LoVo (cell line): ENCODE measurements around the gene ENOX1.
"Not testable (repeated sequence)": the region's sequence is repeated elsewhere in the genome, so short reads cannot be mapped to it uniquely, and the experiment has no call there.

Experiments used
- DNase-seq: peaks from one replicate; pipeline ENCODE4 v3.0.0-alpha.2; 2016; ENCODE audit warnings: low spot score

Gene ENOX1

GRCh38 chr13:43786766-43787517, at the start of gene ENOX1:
TSS of gene ENOX1 (minus strand) at chr13:43786972.
- DNase-seq, result no peak

- DNase-seq, result no peak
Measured at GRCh38 chr13:43835701-43836100, 48.9 kb upstream of the ENOX1 start.

GRCh38 chr13:43831088-43831487, 44.3 kb upstream of the ENOX1 start:
- DNase-seq, result no peak

GRCh38 chr13:43830497-43830881, 43.7 kb upstream of the ENOX1 start:
- no peak for DNase-seq

- not testable (repeated sequence) for DNase-seq
Measured at GRCh38 chr13:43824656-43825055, 37.9 kb upstream of the ENOX1 start.

- no peak for DNase-seq
Measured at GRCh38 chr13:43822969-43823368, 36.2 kb upstream of the ENOX1 start.

- DNase-seq, result no peak
Measured at GRCh38 chr13:43816401-43816889, 29.7 kb upstream of the ENOX1 start.

GRCh38 chr13:43815204-43815603, 28.4 kb upstream of the ENOX1 start:
- DNase-seq, result no peak

GRCh38 chr13:43808676-43809075, 21.9 kb upstream of the ENOX1 start:
- DNase-seq, result no peak

GRCh38 chr13:43805681-43806128, 18.9 kb upstream of the ENOX1 start:
- no peak for DNase-seq

- DNase-seq, result peak; percentile 63
Measured at GRCh38 chr13:43805071-43805468, 18.3 kb upstream of the ENOX1 start.

- DNase-seq, result peak; percentile 56
Measured at GRCh38 chr13:43804461-43805070, 17.8 kb upstream of the ENOX1 start.

GRCh38 chr13:43802511-43802910, 15.7 kb upstream of the ENOX1 start:
- DNase-seq, result no peak

- no peak for DNase-seq
Measured at GRCh38 chr13:43800828-43801227, 14.1 kb upstream of the ENOX1 start.

GRCh38 chr13:43799191-43799590, 12.4 kb upstream of the ENOX1 start:
- no peak for DNase-seq

- DNase-seq, result no peak
Measured at GRCh38 chr13:43797869-43798268, 11.1 kb upstream of the ENOX1 start.

- no peak for DNase-seq
Measured at GRCh38 chr13:43797159-43797558, 10.4 kb upstream of the ENOX1 start.

GRCh38 chr13:43794416-43794815, 7.6 kb upstream of the ENOX1 start:
- no peak for DNase-seq

- no peak for DNase-seq
Measured at GRCh38 chr13:43792076-43792881, 5.5 kb upstream of the ENOX1 start.

- no peak for DNase-seq
Measured at GRCh38 chr13:43787997-43788396, 1.2 kb upstream of the ENOX1 start.

- DNase-seq, result no peak
Measured at GRCh38 chr13:43787518-43787891, 733 bp upstream of the ENOX1 start.

- no peak for DNase-seq
Measured at GRCh38 chr13:43786472-43786765, 353 bp downstream of the ENOX1 start.
